Measurements from ENCODE around the gene LRRC63.

Gene LRRC63

GRCh38 chr13:46303742-46304385, 92.1 kb downstream of the LRRC63 start:
- TF ChIP-seq CTCF (IDR thresholded peaks at IDR 0.05; ENCODE audit: unreplicated experiment in 3 of 3): no peak
- Mint-ChIP-seq H3K36me3 (ENCODE audit: low read depth) (no peaks in the 10 kb centered on the region), H3K4me3 (no peak overlapping the region), H3K9me3 (peaks cover 13% of the 10 kb centered on the region), H3K4me1 (no peaks in the 10 kb centered on the region), H3K27ac (no peak overlapping the region), H3K27me3 (ENCODE audit: low read depth) (no peaks in the 10 kb centered on the region)

GRCh38 chr13:46304546-46304945, 92.8 kb downstream of the LRRC63 start:
- H3K36me3 Mint-ChIP-seq (ENCODE audit: low read depth): no peaks in the 10 kb centered on the region
- H3K27ac Mint-ChIP-seq: no peak overlapping the region
- H3K4me1 Mint-ChIP-seq: no peaks in the 10 kb centered on the region
- no peak for TF ChIP-seq CTCF (IDR thresholded peaks at IDR 0.05; ENCODE audit: unreplicated experiment in 3 of 3)
- no peaks in the 10 kb centered on the region for H3K27me3 Mint-ChIP-seq (ENCODE audit: low read depth)
- no peak overlapping the region for H3K4me3 Mint-ChIP-seq
- H3K9me3 Mint-ChIP-seq: peaks cover 13% of the 10 kb centered on the region

- Mint-ChIP-seq H3K4me1 (no peaks in the 10 kb centered on the region), H3K27ac (no peak overlapping the region), H3K27me3 (ENCODE audit: low read depth) (no peaks in the 10 kb centered on the region), H3K9me3 (peaks cover 17% of the 10 kb centered on the region), H3K36me3 (ENCODE audit: low read depth) (no peaks in the 10 kb centered on the region), H3K4me3 (no peak overlapping the region)
- TF ChIP-seq CTCF (IDR thresholded peaks at IDR 0.05; ENCODE audit: unreplicated experiment in 3 of 3): no peak
Observed at GRCh38 chr13:46307554-46307953, 95.8 kb downstream of the LRRC63 start.

- no peak for TF ChIP-seq CTCF (IDR thresholded peaks at IDR 0.05; ENCODE audit: unreplicated experiment in 3 of 3)
- Mint-ChIP-seq H3K4me1 (no peaks in the 10 kb centered on the region), H3K9me3 (peaks cover 13% of the 10 kb centered on the region), H3K36me3 (ENCODE audit: low read depth) (no peaks in the 10 kb centered on the region), H3K4me3 (no peak overlapping the region), H3K27ac (no peak overlapping the region), H3K27me3 (ENCODE audit: low read depth) (no peaks in the 10 kb centered on the region)
Observed at GRCh38 chr13:46310066-46310465, 98.3 kb downstream of the LRRC63 start.

- H3K36me3 Mint-ChIP-seq (ENCODE audit: low read depth): no peaks in the 10 kb centered on the region
- no peaks in the 10 kb centered on the region for H3K4me1 Mint-ChIP-seq
- H3K4me3 Mint-ChIP-seq: no peak overlapping the region
- H3K27me3 Mint-ChIP-seq (ENCODE audit: low read depth): no peaks in the 10 kb centered on the region
- no peak overlapping the region for H3K27ac Mint-ChIP-seq
- TF ChIP-seq CTCF (IDR thresholded peaks at IDR 0.05; ENCODE audit: unreplicated experiment in 3 of 3): no peak
- peaks cover 13% of the 10 kb centered on the region for H3K9me3 Mint-ChIP-seq
Observed at GRCh38 chr13:46311217-46311616, 99.5 kb downstream of the LRRC63 start.

- Mint-ChIP-seq H3K27me3 (ENCODE audit: low read depth) (peaks cover 4% of the 10 kb centered on the region), H3K36me3 (ENCODE audit: low read depth) (no peaks in the 10 kb centered on the region), H3K27ac (no peak overlapping the region), H3K4me3 (no peak overlapping the region), H3K4me1 (no peaks in the 10 kb centered on the region), H3K9me3 (peaks cover 13% of the 10 kb centered on the region)
- no peak for TF ChIP-seq CTCF (IDR thresholded peaks at IDR 0.05; ENCODE audit: unreplicated experiment in 3 of 3)
Observed at GRCh38 chr13:46313024-46313423, 101.3 kb downstream of the LRRC63 start.
